T-helper 2 cell treated with Interferon-gamma antibody and Interleukin-4, amounts not matched to agents 5 μg/mL and 100 μg/mL, for 36 hours (primary cell): ENCODE measurements around the gene SPRED3.
A peak's percentile ranks its signal among the peaks of the same experiment; 100 is the strongest.
"Not testable (repeated sequence)": the region's sequence is repeated elsewhere in the genome, so short reads cannot be mapped to it uniquely, and the experiment has no call there.

Experiments
- DNase-seq: peaks from one replicate; pipeline ENCODE4 v3.0.0; 2021; ENCODE audit warnings: low spot score
- H3K27ac Mint-ChIP-seq: one replicate; pipeline ENCODE4 v1.8.0; 2021; ENCODE audit warnings: mild to moderate bottlenecking, mixed read lengths
- H3K27me3 Mint-ChIP-seq: one replicate; pipeline ENCODE4 v1.8.0; 2021; ENCODE audit warnings: low read depth, mixed read lengths
- H3K36me3 Mint-ChIP-seq: one replicate; pipeline ENCODE4 v1.8.0; 2021; ENCODE audit warnings: low read depth, mixed read lengths
- H3K4me1 Mint-ChIP-seq: one replicate; pipeline ENCODE4 v1.8.0; 2021; ENCODE audit warnings: low read depth, mixed read lengths
- H3K4me3 Mint-ChIP-seq: one replicate; pipeline ENCODE4 v1.8.0; 2022; ENCODE audit warnings: mild to moderate bottlenecking, moderate library complexity, mixed read lengths
- H3K9me3 Mint-ChIP-seq: one replicate; pipeline ENCODE4 v1.8.0; 2021; ENCODE audit warnings: mixed read lengths

SPRED3 gene

DNA sequence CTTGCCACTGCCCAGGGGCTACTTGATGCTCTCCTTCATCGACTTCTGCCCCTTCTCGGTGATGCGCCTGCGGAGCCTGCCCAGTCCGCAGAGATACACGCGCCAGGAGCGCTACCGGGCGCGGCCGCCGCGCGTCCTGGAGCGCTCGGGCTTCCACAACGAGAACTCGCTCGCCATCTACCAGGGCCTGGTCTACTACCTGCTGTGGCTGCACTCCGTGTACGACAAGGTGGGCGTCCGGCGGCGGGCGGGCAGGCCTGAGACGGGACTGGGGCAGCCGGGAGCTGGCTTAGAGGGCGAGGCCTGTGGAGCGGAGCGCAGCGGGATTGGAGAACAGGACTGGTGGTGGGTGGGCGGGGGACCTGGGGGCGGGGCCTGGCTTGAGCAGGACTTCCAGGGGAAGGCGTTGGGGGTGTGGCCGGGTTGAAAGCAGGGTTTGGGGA lies 26.8 kb upstream of the SPRED3 start:
- Mint-ChIP-seq H3K27me3 (peaks cover 38% of the 10 kb centered on the region), H3K4me3 (peak overlapping the region; percentile 93), H3K27ac (peak overlapping the region; percentile 81), H3K36me3 (no peaks in the 10 kb centered on the region), H3K4me1 (peaks cover 12% of the 10 kb centered on the region), H3K9me3 (no peaks in the 10 kb centered on the region)
- DNase-seq, result peak; percentile 79

DNA sequence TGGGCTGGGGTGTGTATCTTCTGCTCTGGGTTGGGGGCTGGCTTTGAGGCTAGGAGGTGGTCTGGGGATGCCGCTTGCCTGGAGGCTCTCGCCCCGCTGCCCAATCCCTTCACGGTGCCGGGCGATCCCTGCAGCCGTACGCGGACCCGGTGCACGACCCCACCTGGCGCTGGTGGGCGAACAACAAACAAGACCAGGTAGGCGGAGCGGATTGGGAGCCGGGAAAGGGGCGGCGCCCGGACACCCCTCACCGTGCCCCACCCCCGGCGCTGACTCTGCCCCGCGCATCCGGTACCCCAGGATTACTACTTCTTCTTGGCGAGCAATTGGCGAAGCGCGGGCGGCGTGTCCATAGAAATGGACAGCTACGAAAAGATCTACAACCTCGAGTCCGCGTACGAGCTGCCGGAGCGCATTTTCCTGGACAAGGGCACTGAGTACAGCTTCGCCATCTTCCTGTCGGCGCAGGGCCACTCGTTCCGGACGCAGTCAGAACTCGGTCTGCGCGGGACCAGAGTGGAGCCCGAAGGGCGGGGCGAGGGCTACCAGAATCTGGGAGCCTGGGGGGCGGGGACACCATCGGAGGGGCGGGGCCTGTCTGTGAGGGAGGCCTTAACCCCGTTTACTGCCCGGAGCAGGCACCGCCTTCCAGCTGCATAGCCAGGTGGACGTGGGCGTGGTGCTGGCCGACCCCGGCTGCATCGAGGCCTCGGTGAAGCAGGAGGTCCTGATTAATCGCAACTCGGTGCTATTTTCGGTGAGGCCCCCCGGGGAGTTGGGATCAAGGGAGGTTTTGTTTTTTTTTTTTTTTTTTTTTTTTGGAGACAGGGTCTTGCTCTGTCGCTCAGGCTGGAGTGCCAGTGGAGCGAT lies 26.2 kb upstream of the SPRED3 start:
- Mint-ChIP-seq H3K27me3 (peaks cover 38% of the 10 kb centered on the region), H3K4me3 (peak overlapping the region; percentile 93)

DNA sequence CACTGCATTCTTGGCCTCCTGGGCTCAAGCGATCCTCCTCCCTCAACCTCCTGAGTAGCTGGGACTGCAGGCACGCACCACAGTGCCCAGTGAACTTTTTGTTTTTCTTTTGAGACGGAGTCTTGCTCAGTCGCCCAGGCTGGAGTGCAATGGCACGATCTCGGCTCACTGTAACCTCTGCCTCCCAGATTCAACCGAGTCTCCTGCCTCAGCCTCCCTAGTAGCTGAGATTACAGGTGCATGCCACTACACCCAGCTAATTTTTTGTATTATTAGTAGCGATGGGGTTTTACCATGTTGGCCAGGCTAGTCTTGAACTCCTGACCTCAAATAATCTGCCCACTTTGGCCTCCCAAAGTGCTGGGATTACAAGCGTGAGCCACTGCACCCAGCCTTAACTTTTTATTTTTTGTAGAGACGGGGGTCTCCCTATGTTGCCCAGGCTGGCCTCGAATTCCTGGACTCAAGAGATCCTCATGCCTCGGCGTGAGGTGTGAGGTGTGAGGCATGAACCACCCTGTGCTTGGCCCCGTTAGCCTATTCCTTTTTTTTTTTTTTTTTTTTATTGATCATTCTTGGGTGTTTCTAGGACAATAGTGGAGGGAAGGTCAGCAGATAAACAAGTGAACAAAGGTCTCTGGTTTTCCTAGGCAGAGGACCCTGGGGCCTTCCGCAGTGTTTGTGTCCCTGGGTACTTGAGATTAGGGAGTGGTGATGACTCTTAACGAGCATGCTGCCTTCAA lies 25.4 kb upstream of the SPRED3 start:
- not testable (repeated sequence) for H3K9me3 Mint-ChIP-seq, H3K27ac Mint-ChIP-seq, H3K36me3 Mint-ChIP-seq, DNase-seq
- H3K27me3 Mint-ChIP-seq, result peaks cover 32% of the 10 kb centered on the region
- peak overlapping the region; percentile 93 for H3K4me3 Mint-ChIP-seq
- peaks cover 12% of the 10 kb centered on the region for H3K4me1 Mint-ChIP-seq

More for the DNA sequence above, 26.2 kb upstream of the SPRED3 start:
- peak overlapping the region; percentile 81 for H3K27ac Mint-ChIP-seq
- no peaks in the 10 kb centered on the region for H3K9me3 Mint-ChIP-seq
- DNase-seq, result peak; percentile 84
- H3K36me3 Mint-ChIP-seq, result no peaks in the 10 kb centered on the region
- H3K4me1 Mint-ChIP-seq, result peaks cover 12% of the 10 kb centered on the region

DNA sequence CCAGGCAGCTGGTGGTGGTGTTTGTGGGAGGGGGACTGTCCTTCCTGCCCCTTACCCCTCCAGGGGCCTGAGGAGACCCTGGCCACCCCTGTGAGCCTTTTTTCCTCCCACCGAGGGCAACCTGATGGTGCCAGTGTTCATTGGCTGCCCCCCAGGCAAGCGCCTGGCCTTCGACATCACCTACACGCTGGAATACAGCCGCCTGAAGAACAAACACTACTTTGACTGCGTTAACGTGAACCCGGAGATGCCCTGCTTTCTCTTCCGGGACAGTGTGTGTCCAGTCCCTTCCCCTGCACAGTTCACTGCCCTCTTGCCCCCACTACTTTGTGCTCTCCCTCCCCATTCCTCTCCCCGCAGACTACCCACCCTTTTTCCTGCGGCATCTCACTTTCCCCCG lies 21.5 kb upstream of the SPRED3 start:
- H3K9me3 Mint-ChIP-seq, result no peaks in the 10 kb centered on the region
- H3K27me3 Mint-ChIP-seq, result peaks cover 8% of the 10 kb centered on the region
- peaks cover 1% of the 10 kb centered on the region for H3K4me1 Mint-ChIP-seq
- no peak overlapping the region for H3K27ac Mint-ChIP-seq
- no peak overlapping the region for H3K4me3 Mint-ChIP-seq
- no peaks in the 10 kb centered on the region for H3K36me3 Mint-ChIP-seq
- DNase-seq, result no peak

DNA sequence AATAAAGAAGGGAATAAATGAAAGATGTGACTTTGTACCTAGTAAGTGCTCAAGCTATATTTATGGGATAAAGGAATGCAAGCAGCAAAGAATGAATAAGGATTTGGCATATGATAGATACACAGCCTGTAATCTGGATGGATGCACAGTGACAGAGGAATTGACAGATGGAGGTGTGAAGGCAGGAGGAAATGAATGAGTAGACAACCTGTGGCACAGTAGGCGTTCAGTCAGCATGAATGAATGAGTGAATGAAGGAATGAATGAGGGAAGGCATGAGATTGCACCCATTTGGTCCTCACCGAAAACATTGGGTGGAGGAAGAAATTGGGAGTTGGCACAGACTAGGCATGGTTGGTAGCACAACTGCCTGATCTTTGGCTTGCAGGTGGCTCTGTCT lies 18.9 kb upstream of the SPRED3 start:
- H3K4me1 Mint-ChIP-seq, result peaks cover 1% of the 10 kb centered on the region
- peaks cover under 1% of the 10 kb centered on the region for H3K36me3 Mint-ChIP-seq
- H3K27ac Mint-ChIP-seq, result no peak overlapping the region
- H3K9me3 Mint-ChIP-seq, result no peaks in the 10 kb centered on the region
- H3K27me3 Mint-ChIP-seq, result peaks cover 8% of the 10 kb centered on the region
- DNase-seq, result no peak
- H3K4me3 Mint-ChIP-seq, result no peak overlapping the region

DNA sequence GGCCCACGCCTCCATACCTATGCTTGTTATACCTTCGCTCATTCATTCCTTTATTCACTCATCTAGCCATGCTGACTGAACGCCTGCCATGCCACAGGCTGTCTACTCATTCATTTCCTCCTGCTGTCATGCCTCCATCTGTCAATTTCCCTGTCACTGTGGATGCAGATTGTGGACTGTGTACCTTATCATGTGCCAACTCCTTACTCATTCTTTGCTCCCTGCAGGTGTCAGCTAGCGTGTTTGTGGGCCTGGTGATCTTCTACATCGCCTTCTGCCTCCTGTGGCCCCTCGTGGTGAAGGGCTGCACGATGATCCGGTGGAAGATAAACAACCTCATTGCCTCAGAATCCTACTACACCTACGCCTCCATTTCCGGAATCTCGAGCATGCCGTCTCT lies 18.2 kb upstream of the SPRED3 start:
- Mint-ChIP-seq H3K27ac (no peak overlapping the region), H3K4me3 (no peak overlapping the region), H3K4me1 (peaks cover 4% of the 10 kb centered on the region), H3K9me3 (no peaks in the 10 kb centered on the region), H3K36me3 (peaks cover 7% of the 10 kb centered on the region), H3K27me3 (peaks cover 8% of the 10 kb centered on the region)
- no peak for DNase-seq

DNA sequence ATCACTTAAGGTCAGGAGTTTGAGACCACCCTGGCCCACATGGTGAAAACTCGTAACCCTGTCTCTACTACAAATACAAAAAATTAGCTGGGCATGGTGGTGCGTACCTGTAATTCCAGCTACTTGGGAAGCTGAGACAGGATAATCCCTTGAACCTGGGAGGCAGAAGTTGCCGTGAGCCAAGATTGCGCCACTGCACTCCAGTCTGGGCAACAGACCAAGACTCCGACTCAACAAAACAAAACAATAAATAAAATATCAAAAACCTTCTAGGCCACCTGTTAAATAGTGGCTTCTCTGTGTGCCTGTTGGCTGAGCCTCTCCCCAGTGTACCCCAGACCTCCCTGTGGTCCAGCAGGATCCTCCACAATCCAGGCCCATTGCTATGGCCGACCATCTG lies 17.4 kb upstream of the SPRED3 start:
- peaks cover 8% of the 10 kb centered on the region for H3K27me3 Mint-ChIP-seq
- H3K27ac Mint-ChIP-seq, result no peak overlapping the region
- H3K36me3 Mint-ChIP-seq, result peaks cover 10% of the 10 kb centered on the region
- no peak for DNase-seq
- H3K9me3 Mint-ChIP-seq, result no peaks in the 10 kb centered on the region
- H3K4me1 Mint-ChIP-seq, result peaks cover 7% of the 10 kb centered on the region
- H3K4me3 Mint-ChIP-seq, result no peak overlapping the region

DNA sequence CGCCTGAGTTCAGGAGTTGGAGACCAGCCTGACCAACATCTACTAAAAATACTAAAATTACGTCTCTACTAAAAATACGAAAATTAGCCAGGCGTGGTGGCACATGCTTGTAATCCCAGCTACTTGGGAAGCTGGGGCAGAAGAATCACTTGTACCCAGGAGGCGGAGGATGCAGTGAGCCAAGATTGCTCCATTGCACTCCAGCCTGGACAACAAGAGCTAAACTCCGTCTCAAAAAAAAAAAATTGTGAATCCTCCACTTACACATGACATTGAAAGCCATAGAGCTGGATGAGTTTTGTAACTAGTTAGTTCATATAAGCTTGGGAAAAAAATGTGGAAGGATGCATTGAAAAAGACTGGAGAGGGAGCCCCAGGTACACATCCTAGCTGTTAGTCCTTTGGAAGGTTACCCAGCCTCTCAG lies 14.6 kb upstream of the SPRED3 start:
- H3K4me3 Mint-ChIP-seq, result peak overlapping the region; percentile 98

DNA sequence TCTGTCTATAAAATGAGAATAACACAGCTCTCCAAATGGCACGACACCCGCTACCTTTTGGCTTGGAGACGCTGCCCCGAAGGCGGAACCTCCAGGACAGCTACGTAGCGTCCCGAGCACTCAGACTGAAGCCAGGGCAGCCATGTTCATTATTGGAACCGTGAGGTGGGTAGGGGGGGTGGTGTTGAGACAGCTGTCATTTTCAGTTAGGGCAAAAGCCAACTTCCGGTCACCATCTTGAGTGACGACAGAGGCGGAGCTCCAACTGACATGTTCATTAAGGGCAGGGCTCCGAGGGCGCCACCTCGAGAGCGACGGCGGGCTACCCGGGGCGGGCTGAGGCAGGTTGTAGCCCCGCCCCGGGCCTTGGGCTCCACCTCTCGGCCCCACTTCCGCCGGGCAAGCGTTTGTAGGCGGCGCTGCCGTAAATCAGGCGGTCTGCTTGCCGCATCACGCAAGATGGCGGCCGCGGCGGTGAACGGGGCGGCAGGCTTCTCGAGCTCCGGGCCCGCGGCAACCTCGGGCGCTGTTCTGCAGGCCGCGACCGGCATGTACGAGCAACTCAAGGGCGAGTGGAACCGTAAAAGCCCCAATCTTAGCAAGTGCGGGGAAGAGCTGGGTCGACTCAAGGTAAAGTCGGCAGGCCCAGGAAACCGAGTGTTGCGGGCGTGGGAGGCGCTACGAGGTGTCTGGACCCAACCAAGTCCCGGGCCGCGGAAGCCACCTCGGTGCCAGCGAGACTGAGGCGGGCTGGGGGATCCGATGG lies 14.0 kb upstream of the SPRED3 start, which contains the start of gene PSMD8:
TSS of gene PSMD8 (plus strand) at position 240 of the 766 bp plus-strand sequence. CDS start at position 271, 31 bp downstream.
- H3K4me3 Mint-ChIP-seq, result peak within 1 kb of the TSS; percentile 98
- no peaks in the 10 kb centered on the region for H3K9me3 Mint-ChIP-seq
- peaks cover 20% of the 10 kb centered on the region for H3K36me3 Mint-ChIP-seq
- DNase-seq, result peak; percentile 99
- H3K27ac Mint-ChIP-seq, result peak within 1 kb of the TSS; percentile 97
- peaks cover 15% of the 10 kb centered on the region for H3K4me1 Mint-ChIP-seq
- peaks cover 8% of the 10 kb centered on the region for H3K27me3 Mint-ChIP-seq

More for the DNA sequence above, 14.6 kb upstream of the SPRED3 start:
- no peaks in the 10 kb centered on the region for H3K9me3 Mint-ChIP-seq
- peaks cover 13% of the 10 kb centered on the region for H3K4me1 Mint-ChIP-seq
- peaks cover 8% of the 10 kb centered on the region for H3K27me3 Mint-ChIP-seq
- peaks cover 16% of the 10 kb centered on the region for H3K36me3 Mint-ChIP-seq
- no peak for DNase-seq
- peak overlapping the region; percentile 95 for H3K27ac Mint-ChIP-seq

DNA sequence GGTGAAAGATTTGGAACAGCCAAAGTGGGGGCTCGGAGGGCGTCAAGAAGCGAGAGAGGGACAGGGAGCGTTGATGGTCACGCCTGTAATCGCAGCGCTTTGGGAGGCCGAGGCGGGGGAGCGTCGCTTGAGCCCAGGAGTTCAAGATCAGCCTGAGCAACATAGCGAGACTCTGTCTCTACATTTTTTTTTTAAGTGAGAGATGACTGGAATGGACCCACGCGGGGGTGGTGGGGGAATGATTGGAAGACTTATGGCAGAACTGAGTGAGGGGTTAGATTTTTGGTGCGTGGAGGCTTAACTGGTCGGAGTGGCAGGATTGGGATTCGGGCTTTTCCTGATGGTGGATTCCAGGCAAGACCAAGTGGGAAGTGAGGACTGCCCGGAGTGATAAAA lies 13.4 kb upstream of the SPRED3 start:
- no peaks in the 10 kb centered on the region for H3K9me3 Mint-ChIP-seq
- peak overlapping the region; percentile 97 for H3K27ac Mint-ChIP-seq
- no peak for DNase-seq
- H3K4me3 Mint-ChIP-seq, result peak overlapping the region; percentile 98
- H3K4me1 Mint-ChIP-seq, result peaks cover 16% of the 10 kb centered on the region
- peaks cover 8% of the 10 kb centered on the region for H3K27me3 Mint-ChIP-seq
- peaks cover 24% of the 10 kb centered on the region for H3K36me3 Mint-ChIP-seq

DNA sequence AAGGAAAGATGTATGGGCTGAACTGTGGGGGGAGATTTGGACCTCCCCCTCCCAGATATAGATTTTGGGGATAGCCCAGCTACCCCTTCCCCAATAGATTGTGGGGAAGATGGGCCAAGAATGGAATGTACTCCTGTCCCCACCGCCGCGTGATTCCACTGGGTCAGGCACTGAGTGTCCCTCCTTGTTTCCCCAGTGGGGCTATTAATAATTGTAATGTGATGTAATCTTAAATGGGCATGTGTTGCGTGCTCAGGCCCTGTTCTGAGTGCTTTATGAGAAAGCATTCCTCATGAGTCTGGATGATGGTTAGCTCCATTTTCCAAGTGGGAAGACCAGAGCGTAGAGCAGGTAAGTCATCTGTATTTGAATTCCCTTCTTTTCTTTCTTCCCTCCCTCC lies 12.7 kb upstream of the SPRED3 start:
- H3K36me3 Mint-ChIP-seq, result peaks cover 27% of the 10 kb centered on the region

DNA sequence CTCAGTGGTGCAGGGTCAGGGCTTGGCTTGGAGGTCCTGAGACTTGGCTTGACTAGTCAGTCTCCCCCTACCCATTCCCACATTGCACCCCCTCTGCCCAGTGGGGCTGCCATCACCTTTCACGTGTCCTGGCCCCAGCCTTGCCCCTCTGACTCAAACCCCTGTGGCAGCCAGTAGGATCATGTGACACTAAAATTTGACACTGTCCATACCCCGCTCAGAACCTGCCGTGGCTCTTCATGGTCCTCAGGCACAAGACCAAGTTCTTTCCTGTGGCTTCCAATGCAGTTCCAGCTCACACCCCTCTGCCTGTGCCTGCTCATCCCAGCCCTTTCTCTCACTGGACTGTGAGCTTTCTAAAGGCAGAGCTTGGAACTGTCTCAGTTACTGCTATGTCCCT lies 11.9 kb upstream of the SPRED3 start:
- peaks cover 33% of the 10 kb centered on the region for H3K36me3 Mint-ChIP-seq
- H3K4me1 Mint-ChIP-seq, result peaks cover 16% of the 10 kb centered on the region
- H3K27ac Mint-ChIP-seq, result peak overlapping the region; percentile 36
- H3K9me3 Mint-ChIP-seq, result no peaks in the 10 kb centered on the region
- H3K27me3 Mint-ChIP-seq, result peaks cover 2% of the 10 kb centered on the region
- peak overlapping the region; percentile 98 for H3K4me3 Mint-ChIP-seq
- DNase-seq, result no peak

More for the DNA sequence above, 12.7 kb upstream of the SPRED3 start:
- Mint-ChIP-seq H3K4me1 (peaks cover 16% of the 10 kb centered on the region), H3K4me3 (peak overlapping the region; percentile 98), H3K27ac (peak overlapping the region; percentile 97), H3K27me3 (peaks cover 6% of the 10 kb centered on the region), H3K9me3 (no peaks in the 10 kb centered on the region)
- no peak for DNase-seq

DNA sequence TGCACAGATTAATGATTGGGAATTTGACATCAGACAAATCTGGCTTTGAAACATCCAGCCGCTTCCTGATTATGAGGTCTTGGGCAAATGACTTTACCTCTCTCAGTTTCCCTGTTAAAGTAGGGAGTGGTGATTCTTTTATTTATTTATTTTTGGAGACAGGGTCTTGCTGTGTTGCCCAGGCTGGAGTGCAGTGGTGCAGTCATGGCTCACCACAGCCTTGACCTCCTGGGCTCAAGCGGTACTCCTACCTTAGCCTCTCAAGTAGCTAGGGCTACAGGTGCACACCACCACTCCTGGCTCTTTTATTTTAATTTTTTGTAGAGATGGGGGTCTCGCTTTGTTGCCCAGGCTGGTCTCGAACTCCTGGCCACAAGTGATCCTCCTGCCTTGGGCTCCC lies 11.4 kb upstream of the SPRED3 start:
- Mint-ChIP-seq H3K36me3 (peaks cover 38% of the 10 kb centered on the region), H3K27ac (no peak overlapping the region)

More for the DNA sequence above, 11.4 kb upstream of the SPRED3 start:
- Mint-ChIP-seq H3K27me3 (no peaks in the 10 kb centered on the region), H3K9me3 (no peaks in the 10 kb centered on the region), H3K4me3 (no peak overlapping the region), H3K4me1 (peaks cover 16% of the 10 kb centered on the region)
- DNase-seq, result no peak
